Muscle of back (tissue), 10 donors: ENCODE results near the gene OASL. TPM values are rescaled to one million over a fixed set of nuclear protein-coding genes. Genes with fewer than 3 reads are reported as not detected.

ENCODE experiments used
- polyA plus RNA-seq, 10 donors: library from polyadenylated mRNA; unstranded; fragments of 120-200 nt; gene quantifications; one replicate each; pipeline ENCODE4 v1.2.1, GENCODE V29; 2013; ENCODE audit not compliant: insufficient read length in 10 of 10

Gene OASL
- polyA plus RNA-seq, 10 donors, result 0.10 to 0.48 (median 0.11) TPM; not detected in 5

Other genes starting within 250 kb of the OASL start
- gene SPPL3, start 134.9 kb downstream of the OASL start, polyA plus RNA-seq, result 10 to 100 TPM; 47.1 to 69.0 (median 54.8) TPM
- gene HNF1A, start 60.7 kb downstream of the OASL start, polyA plus RNA-seq, result under 1 TPM in 1 of 10 donors, not detected in 9; 0.05 TPM
- 10 to 100 TPM in 8 of 10 donors, 1 to 10 TPM in 2; 8.7 to 12.9 (median 10.7) TPM for gene C12orf43, start 22.8 kb downstream of the OASL start, polyA plus RNA-seq
- gene P2RX7, start 93.6 kb upstream of the OASL start, polyA plus RNA-seq, result 1 to 10 TPM in 9 of 10 donors, under 1 TPM in 1; 0.97 to 2.3 (median 1.6) TPM
- gene P2RX4, start 170.9 kb upstream of the OASL start, polyA plus RNA-seq, result 10 to 100 TPM in 8 of 10 donors, 1 to 10 TPM in 2; 8.6 to 14.4 (median 11.4) TPM